GM23338 (cell line): ENCODE data around the gene TMEM236. TPM values are rescaled to one million over a fixed set of nuclear protein-coding genes. Genes with fewer than 3 reads are reported as not detected.

Experiments
- ATAC-seq: fragments of 200-7000 bp; cut with Tn5 transposase; 3 replicates; pipeline ENCODE4 v1.9.1; 2020
- DNase-seq: peaks from one replicate; pipeline ENCODE4 v3.0.0-alpha.2; 2015; ENCODE audit warnings: low spot score
- H2AFZ ChIP-seq: fragments of 200-600 bp; sonication (generic); 2 replicates; pipeline ENCODE4 v1.8.0; 2016; ENCODE audit warnings: antibody characterized with exemption, mild to moderate bottlenecking, moderate library complexity
- H3F3A ChIP-seq: fragments of 200-600 bp; sonication (generic); replicated peaks from 2 replicates; pipeline ENCODE4 v1.8.0; 2017; ENCODE audit warnings: antibody characterized with exemption, mixed run types, low read depth
- H3K27ac ChIP-seq: fragments of 200-600 bp; sonication (generic); 2 replicates; pipeline ENCODE4 v1.6.1; 2016; ENCODE audit warnings: low read depth
- H3K27me3 ChIP-seq: fragments of 200-600 bp; sonication (generic); 2 replicates; pipeline ENCODE4 v1.8.0; 2016; ENCODE audit warnings: mild to moderate bottlenecking, mixed run types, moderate library complexity; ENCODE audit not compliant: insufficient read depth
- H3K36me3 ChIP-seq: fragments of 200-600 bp; sonication (generic); 2 replicates; pipeline ENCODE4 v1.8.0; 2016; ENCODE audit warnings: mild to moderate bottlenecking; ENCODE audit not compliant: insufficient read depth
- H3K4me1 ChIP-seq: fragments of 200-600 bp; sonication (generic); 2 replicates; pipeline ENCODE4 v1.8.0; 2016; ENCODE audit warnings: mild to moderate bottlenecking, moderate library complexity; ENCODE audit not compliant: insufficient read depth
- H3K4me2 ChIP-seq: fragments of 200-600 bp; sonication (generic); 2 replicates; pipeline ENCODE4 v1.7.1; 2017; ENCODE audit warnings: mixed run types
- H3K4me3 ChIP-seq: fragments of 200-600 bp; sonication (generic); 2 replicates; pipeline ENCODE4 v1.6.1; 2016; ENCODE audit warnings: mixed run types
- H3K79me2 ChIP-seq: fragments of 200-600 bp; sonication (generic); replicated peaks from 2 replicates; pipeline ENCODE4 v1.8.0; 2017; ENCODE audit warnings: mild to moderate bottlenecking; ENCODE audit not compliant: insufficient read depth
- H3K9me2 ChIP-seq: fragments of 200-600 bp; sonication (generic); 2 replicates; pipeline ENCODE4 v1.8.0; 2017; ENCODE audit not compliant: insufficient read depth
- H4K20me1 ChIP-seq: fragments of 200-600 bp; sonication (generic); replicated peaks from 2 replicates; pipeline ENCODE4 v1.8.0; 2017; ENCODE audit warnings: mild to moderate bottlenecking; ENCODE audit not compliant: insufficient read depth
- H3K27ac Mint-ChIP-seq: 2 replicates; pipeline ENCODE4 v1.8.0; 2020; ENCODE audit warnings: inconsistent platforms, mild to moderate bottlenecking, moderate library complexity, mixed read lengths
- H3K27me3 Mint-ChIP-seq: 3 replicates; pipeline ENCODE4 v1.8.0; 2022; ENCODE audit warnings: low read depth, mild to moderate bottlenecking, moderate library complexity, mixed read lengths, inconsistent platforms; ENCODE audit not compliant: insufficient read depth, poor library complexity
- H3K36me3 Mint-ChIP-seq: 3 replicates; pipeline ENCODE4 v1.8.0; 2021; ENCODE audit warnings: low read depth, mild to moderate bottlenecking, inconsistent platforms, moderate library complexity, mixed read lengths
- H3K4me1 Mint-ChIP-seq: 3 replicates; pipeline ENCODE4 v1.8.0; 2020; ENCODE audit warnings: mild to moderate bottlenecking, inconsistent platforms, mixed read lengths
- H3K4me3 Mint-ChIP-seq: 3 replicates; pipeline ENCODE4 v1.8.0; 2021; ENCODE audit warnings: moderate library complexity, mild to moderate bottlenecking, inconsistent platforms, mixed read lengths
- H3K9me3 Mint-ChIP-seq: 3 replicates; pipeline ENCODE4 v1.8.0; 2020; ENCODE audit warnings: moderate library complexity, mild to moderate bottlenecking, inconsistent platforms, mixed read lengths
- CREB1 ChIP-seq: fragments of 250-450 bp; sonication (Bioruptor Pico); IDR thresholded peaks from 2 replicates; pipeline ENCODE4 v1.5.0; 2020; ENCODE audit warnings: low read depth, mild to moderate bottlenecking, moderate library complexity
- CTCF ChIP-seq, 2 experiments: fragments of 200-600 bp in 1 of 2; sonication (generic) in 1 of 2; conservative IDR thresholded peaks; 2 replicates each; pipeline versions ENCODE4 v1.5.1 to v1.6.1; 2016 to 2017; ENCODE audit warnings: antibody characterized with exemption in 2 of 2, low read depth in 2 of 2, mild to moderate bottlenecking in 2 of 2, moderate library complexity in 1 of 2
- ETS1 ChIP-seq: IDR thresholded peaks from 2 replicates; pipeline ENCODE4 v1.6.1; 2016; ENCODE audit warnings: antibody characterized with exemption
- EZH2 ChIP-seq: fragments of 200-600 bp; sonication (generic); IDR thresholded peaks from one replicate; pipeline ENCODE4 v1.8.0; 2017; ENCODE audit warnings: antibody characterized with exemption, mild to moderate bottlenecking, low read depth; ENCODE audit not compliant: unreplicated experiment
- EZH2phosphoT487 ChIP-seq: fragments of 200-600 bp; sonication (generic); IDR thresholded peaks from one replicate; pipeline ENCODE4 v1.8.1; 2018; ENCODE audit warnings: antibody characterized with exemption; ENCODE audit not compliant: unreplicated experiment
- JUNB ChIP-seq: IDR thresholded peaks from one replicate; pipeline ENCODE4 v1.6.1; 2016; ENCODE audit warnings: antibody characterized with exemption; ENCODE audit not compliant: unreplicated experiment
- NANOG ChIP-seq: IDR thresholded peaks from 2 replicates; pipeline ENCODE4 v1.6.1; 2016; ENCODE audit warnings: antibody characterized with exemption, borderline replicate concordance
- POLR2AphosphoS5 ChIP-seq: IDR thresholded peaks from 2 replicates; pipeline ENCODE4 v1.6.1; 2016; ENCODE audit warnings: antibody characterized with exemption, low read depth
- REST ChIP-seq: IDR thresholded peaks from one replicate; pipeline ENCODE4 v1.6.1; 2018; ENCODE audit warnings: antibody characterized with exemption; ENCODE audit not compliant: unreplicated experiment
- STAT1 ChIP-seq: IDR thresholded peaks from one replicate; pipeline ENCODE4 v1.6.1; 2016; ENCODE audit warnings: antibody characterized with exemption; ENCODE audit not compliant: unreplicated experiment
- ZNF114 ChIP-seq: fragments of 250-450 bp; sonication (Bioruptor Pico); IDR thresholded peaks from 2 replicates; pipeline ENCODE4 v1.5.0; 2020; ENCODE audit warnings: mild to moderate bottlenecking, moderate library complexity
- ZNF331 ChIP-seq: fragments of 250-450 bp; sonication (Bioruptor Pico); IDR thresholded peaks from 2 replicates; pipeline ENCODE4 v1.5.0; 2020; ENCODE audit warnings: low read depth, mild to moderate bottlenecking, moderate library complexity
- ZNF462 ChIP-seq: fragments of 250-450 bp; sonication (Bioruptor Pico); IDR thresholded peaks from 2 replicates; pipeline ENCODE4 v1.5.0; 2020; ENCODE audit warnings: mild to moderate bottlenecking, moderate library complexity
- polyA plus RNA-seq: library from polyadenylated mRNA; unstranded; fragments of >200 nt; fragmentation: Nextera tagmentation; extraction: Ambion mirVana; gene quantifications from 2 replicates; pipeline ENCODE4 v1.2.1, GENCODE V29; 2016
- total RNA-seq: library from RNA; depleted of rRNA; stranded (reverse); fragments of >200 nt; shearing (Covaris generic); gene quantifications from 2 replicates; pipeline ENCODE4 v1.2.3, GENCODE V29; 2014

The TMEM236 gene
- total and polyA plus RNA-seq, 2 experiments from 2014 or later = 0.03 TPM

- TF ChIP-seq CTCF (conservative IDR thresholded peaks at IDR 0.05; ENCODE audit: low read depth in 2 of 2) (no peak), EZH2phosphoT487 (no peak), CREB1 (CRISPR knock-in tag) (no peak), NANOG (no peak), POLR2AphosphoS5 (no peak)
These were observed 13.6 kb downstream of the TMEM236 start (continued) for GRCh38 chr10:17765602-17766001.

GRCh38 chr10:17766731-17767130 is 14.7 kb downstream of the TMEM236 start:
- Mint-ChIP-seq H3K27ac (no peak overlapping the region), H3K4me1 (peaks cover 13% of the 10 kb centered on the region; the same call in 2 of the 3 replicates), H3K4me3 (no peak overlapping the region), H3K36me3 (peaks cover 2% of the 10 kb centered on the region; the same call in 1 of the 3 replicates), H3K9me3 (peaks cover 12% of the 10 kb centered on the region; the same call in 2 of the 3 replicates), H3K27me3 (peaks cover 38% of the 10 kb centered on the region)
- Histone ChIP-seq H3K4me2 (no peak overlapping the region), H3K27me3 (peaks cover 55% of the 10 kb centered on the region), H3K36me3 (no peaks in the 10 kb centered on the region), H3K27ac (no peak overlapping the region), H3F3A (no peaks in the 10 kb centered on the region), H3K9me2 (0 out of 2 replicates have a peak, but pooled peaks cover 6% of the 10 kb centered on the region), H3K79me2 (no peaks in the 10 kb centered on the region), H3K4me3 (no peak overlapping the region), H4K20me1 (peaks cover 10% of the 10 kb centered on the region; the same call in 1 of the 2 replicates), H3K4me1 (peaks cover 12% of the 10 kb centered on the region), H2AFZ (no peak overlapping the region)
- DNase-seq (no peak), ATAC-seq (no peak)
- no peak for TF ChIP-seq EZH2phosphoT487
- no peak for TF ChIP-seq ZNF114 (CRISPR knock-in tag)
- no peak for TF ChIP-seq POLR2AphosphoS5
- TF ChIP-seq EZH2 = no peak
- TF ChIP-seq REST = no peak
- TF ChIP-seq JUNB = no peak
- no peak for TF ChIP-seq STAT1
- TF ChIP-seq ZNF331 (CRISPR knock-in tag) = no peak
- TF ChIP-seq CREB1 (CRISPR knock-in tag) = no peak
- TF ChIP-seq NANOG = no peak
- no peak for TF ChIP-seq ETS1
- no peak for TF ChIP-seq ZNF462 (CRISPR knock-in tag)
